ENCODE results near the gene CPB1.

The CPB1 gene

DNA sequence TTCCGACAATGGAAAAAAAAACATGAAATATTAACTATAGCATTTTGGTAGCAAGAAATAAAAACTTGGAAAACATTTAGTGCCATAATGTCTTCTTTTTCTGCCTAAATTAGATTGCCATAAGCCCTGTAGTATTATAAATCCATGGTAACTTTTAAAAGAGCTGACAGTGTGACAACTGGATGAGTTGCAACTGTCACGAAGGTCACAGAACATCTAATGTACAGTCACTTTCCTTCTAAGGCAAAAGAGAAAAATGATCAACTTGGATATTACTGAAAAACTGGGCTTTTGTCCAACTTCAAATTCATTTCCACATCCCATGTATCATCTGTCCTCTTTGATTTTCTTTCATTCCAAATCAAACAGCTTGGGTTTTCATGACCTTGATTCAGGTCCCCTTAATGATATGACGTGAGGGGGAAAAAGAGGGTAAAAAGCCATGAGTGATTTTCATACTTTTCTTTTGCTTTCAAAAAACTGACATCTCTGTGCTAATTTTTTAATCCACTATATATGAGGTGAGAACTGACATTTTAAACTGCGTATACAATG, 602 bp downstream of the CPB1 start:
- H3K27ac ChIP-seq, result no peak overlapping the region
- no peak overlapping the region for H3K4me3 ChIP-seq

DNA sequence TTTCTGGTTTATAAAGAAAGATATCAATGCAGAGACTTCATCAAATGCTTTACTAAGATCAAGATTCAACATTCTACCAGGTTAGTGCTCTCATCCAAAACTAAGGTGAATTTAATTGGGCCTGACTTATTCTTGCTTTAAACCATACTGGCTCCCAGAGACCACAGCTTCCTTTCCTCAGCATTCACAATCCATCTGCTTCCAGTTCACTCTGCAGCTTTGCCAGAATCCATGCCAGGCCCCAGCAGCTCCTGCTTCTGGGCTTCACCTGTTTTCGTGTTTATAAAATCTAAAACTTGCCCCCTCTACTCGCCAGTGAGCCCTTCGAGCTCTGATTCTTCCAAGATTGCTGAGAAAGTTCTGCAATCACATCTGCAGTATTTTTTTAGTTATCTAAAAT, 2.3 kb downstream of the CPB1 start:
- no peak overlapping the region for H3K4me3 ChIP-seq
- no peak overlapping the region for H3K27ac ChIP-seq

DNA sequence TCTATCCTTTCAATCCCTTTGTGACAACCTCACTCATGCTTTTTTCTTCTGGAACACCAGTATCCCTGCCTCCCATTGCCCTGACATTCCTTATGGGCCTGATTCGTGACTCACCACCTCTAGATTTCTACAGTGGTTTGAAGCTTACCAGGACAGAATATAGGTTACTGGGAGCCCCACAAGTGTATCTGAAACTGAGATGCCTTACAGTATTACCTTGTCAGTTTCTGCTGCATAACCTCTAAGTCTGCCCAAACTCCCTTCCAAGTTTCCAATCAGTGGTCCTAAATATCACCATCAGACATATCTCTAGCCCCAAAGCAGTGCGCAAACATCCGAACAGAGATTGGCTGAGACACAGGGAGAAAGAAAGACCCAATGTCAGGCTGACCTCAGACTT, 5.6 kb downstream of the CPB1 start:
- H3K27ac ChIP-seq, result no peak overlapping the region
- no peak overlapping the region for H3K4me3 ChIP-seq

DNA sequence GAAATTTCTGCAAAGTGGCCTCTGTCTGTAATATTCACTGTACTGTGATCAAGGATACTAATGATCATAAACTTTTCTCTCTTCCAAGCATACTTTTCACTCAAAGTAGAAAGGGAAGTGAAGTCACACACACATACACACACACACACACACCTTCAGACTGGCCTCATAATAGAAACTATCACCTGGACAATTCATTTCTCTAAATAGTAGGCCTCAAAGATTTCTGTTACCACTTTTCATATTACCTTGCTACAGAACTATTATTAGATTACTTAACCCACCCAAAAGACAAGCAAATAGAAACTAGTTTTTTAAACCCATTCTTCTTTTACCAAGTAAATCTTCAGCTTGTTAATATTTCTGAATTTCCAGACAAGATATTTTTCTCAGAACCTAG, 12.2 kb downstream of the CPB1 start:
- H3K27ac ChIP-seq, result no peak overlapping the region
- no peak overlapping the region for H3K4me3 ChIP-seq

DNA sequence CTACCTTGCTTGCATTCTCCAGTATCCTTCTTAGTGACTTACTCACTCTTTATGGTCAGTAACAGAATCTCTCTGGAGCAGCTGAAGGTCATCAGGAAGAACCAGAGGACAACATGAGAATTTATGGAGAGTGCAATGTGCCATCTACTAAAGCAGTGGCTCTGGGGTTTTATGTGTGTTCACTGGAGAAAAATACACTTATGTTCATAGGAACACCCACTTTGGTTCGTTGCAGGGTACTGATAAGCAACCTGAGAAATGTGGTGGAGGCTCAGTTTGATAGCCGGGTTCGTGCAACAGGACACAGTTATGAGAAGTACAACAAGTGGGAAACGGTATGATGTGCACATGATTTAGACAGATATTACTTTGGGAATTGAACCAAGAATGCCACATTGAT, 12.8 kb downstream of the CPB1 start:
- Histone ChIP-seq H3K4me3 (no peak overlapping the region), H3K27ac (no peak overlapping the region)

DNA sequence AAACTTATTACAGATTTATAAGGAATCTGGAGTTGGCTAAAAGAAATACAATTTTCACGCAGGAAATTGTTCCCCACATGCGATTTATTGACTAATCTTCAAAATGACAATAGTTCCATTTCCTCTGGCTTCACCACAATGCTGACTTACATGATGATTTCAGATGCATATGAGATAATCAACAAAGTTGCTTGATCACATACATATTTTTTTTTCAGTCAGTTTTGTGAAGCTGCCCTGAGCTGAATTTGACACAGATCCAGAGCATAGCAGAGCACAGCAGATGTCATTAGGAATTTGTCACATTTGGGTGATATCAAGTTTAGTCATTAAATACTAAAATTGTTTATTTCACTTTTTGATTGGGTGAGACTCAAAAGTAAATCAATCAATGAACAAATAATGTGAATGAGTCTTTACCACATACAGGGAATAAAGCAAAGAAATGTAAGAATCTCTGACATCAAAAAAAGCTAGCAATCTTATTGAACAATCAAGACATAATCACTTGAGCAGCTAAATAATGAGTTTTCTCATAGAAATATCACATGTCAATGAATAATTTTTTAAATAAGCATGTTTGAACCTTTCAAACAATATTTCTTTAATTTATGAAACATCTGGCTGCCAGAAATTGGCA, 18.3 kb downstream of the CPB1 start:
- Histone ChIP-seq H3K27ac (no peak overlapping the region), H3K4me3 (no peak overlapping the region)

DNA sequence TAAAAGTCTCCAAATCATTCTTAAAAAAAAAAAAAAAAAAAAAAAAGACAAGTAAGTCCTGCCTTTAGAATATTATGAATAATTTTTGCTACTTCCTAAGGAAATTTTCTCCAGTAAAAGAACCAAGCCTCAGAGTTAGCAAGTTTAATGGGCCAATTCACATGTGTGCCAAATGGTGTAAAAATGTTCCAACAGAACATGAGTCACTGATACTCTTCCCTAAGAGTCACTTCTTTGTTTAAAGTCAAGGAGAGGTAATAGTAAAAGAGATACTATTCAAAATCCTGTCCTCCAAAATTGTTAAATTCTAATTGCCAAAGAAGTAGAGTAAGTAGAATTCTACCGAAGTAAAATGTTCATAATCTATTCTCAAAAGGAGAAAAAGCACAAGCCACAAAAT, 19.7 kb downstream of the CPB1 start:
- Histone ChIP-seq H3K4me3 (no peak overlapping the region), H3K27ac (no peak overlapping the region)

DNA sequence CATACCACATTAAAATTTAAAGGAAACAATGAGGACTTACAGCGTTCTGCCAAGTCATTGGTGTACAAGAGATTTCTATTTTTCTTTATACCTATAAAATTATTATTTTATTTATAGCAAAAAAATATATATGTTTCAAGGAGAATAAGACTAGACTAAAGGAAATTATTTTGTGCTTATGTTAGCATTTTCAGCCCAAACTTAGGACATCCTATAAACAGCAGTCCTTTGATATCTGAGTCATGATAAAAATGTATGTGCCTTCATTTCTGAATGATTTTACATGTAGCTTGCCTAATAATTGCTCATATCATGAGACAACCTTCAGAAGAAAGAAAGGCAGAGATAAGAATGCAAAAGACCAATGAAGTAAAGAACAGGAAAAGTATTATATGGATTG, 20.8 kb downstream of the CPB1 start:
- Histone ChIP-seq H3K4me3 (no peak overlapping the region), H3K27ac (no peak overlapping the region)

DNA sequence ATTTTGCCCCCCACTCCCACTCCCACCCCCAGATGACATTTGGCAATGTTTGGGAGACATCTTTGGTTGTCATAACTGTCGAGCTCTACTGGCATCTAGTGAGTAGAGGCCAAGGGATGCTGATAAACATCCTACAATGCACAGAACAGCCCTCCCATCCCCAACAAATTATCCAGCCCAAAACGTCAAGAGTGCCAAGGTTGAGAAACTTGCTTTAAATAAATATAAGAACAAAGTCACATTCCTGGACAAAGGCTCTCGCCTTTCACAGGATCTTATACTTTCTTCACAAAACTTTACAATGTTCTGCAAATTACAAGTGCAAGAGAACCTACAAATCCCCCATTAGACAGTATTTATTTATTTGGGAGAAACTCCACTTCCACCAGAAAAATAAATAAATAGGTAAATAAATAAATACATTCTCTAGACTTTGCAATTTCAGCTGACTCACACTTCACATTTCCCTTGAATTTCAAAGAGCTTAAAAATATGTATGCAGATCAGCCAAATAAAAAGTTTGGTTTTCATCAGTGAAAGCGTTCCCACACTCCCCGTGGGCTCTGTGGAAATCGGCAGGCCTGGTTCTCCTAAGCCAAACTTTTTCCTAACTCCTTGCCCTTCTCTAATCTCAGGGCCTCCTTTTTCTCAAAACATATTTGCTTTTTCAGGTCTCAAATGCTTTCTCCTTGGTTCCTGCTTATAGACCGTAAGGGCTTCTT, 24.8 kb downstream of the CPB1 start:
- H3K27ac ChIP-seq, result peak overlapping the region in 1 of 21 experiments; percentile 2
- no peak overlapping the region for H3K4me3 ChIP-seq

DNA sequence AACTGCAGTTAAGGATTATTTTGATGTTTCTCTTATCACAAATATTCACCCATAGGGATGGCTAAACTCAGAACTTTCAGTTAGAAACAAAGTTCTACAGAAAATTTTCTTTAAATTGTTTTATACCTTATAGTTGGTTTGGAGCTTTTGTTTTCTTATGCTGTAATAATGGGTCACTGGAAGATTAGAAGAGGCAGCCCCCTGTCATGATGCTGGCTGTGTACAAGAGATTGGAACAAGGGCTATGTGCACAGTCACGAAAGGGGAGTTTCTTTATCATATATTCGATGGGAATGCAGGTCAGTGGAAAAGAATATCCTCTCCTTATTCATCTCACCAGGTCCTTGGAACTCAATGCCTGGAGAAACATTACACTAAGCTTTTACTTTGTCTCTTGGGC, 25.5 kb downstream of the CPB1 start:
- Histone ChIP-seq H3K4me3 (no peak overlapping the region), H3K27ac (no peak overlapping the region)

DNA sequence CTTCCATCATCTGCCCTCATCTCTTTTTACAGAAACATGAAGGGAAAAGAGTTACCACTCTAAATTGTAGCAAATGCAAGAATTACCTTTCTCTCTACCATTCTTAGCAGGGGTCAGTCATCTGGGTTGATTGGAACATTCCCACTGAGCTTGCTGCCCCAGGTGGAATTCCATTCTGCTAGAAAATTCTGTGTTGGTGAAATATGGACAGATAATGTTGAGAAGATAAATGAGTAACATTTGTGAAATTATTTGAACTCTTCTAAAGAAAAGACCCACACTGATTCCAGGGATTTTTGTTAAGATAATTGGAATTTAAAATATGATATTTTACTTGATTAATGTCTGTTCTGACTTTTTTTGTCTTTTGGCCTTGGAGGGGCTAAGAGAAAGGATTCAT, 26.4 kb downstream of the CPB1 start:
- no peak overlapping the region for H3K27ac ChIP-seq

DNA sequence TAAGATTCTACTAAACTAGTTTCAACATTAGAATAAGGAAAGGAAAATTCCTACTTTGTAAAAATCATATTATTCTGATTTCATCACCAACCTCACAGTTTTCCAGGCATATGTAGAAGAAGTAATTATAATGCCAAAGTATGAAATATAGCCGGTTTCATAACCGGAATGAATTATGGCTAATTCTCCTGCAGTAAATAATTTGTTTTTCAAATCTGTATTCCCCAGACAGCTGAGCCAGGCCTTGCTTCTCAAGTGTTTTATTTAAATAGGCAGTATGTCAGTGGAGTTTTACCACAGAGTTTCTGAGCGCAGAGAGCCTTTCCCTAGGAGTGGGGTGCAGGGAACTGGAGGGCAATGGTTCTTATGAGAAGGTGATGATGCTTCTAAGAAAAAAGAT, 28.8 kb downstream of the CPB1 start:
- no peak overlapping the region for H3K27ac ChIP-seq
- no peak overlapping the region for H3K4me3 ChIP-seq

More for the DNA sequence above, 26.4 kb downstream of the CPB1 start:
- H3K4me3 ChIP-seq, result no peak overlapping the region

DNA sequence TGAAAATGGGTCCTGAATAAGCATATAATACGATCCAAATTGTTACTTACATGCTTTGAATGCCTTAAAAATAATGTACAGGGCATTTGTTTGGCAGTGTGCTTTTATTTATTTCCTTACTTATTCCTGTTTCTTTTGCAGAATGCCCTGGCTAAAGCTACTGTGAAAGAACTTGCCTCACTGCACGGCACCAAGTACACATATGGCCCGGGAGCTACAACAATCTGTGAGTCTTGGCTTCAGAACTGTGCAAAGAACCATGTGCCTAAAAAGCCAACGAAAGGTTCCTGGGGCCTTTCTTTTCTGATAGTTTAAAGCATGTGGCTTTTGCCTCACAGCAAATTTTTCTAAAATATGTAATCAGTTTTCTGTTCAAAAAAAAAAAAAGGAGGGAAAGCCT, 29.7 kb downstream of the CPB1 start:
- H3K27ac ChIP-seq, result no peak overlapping the region
- no peak overlapping the region for H3K4me3 ChIP-seq

DNA sequence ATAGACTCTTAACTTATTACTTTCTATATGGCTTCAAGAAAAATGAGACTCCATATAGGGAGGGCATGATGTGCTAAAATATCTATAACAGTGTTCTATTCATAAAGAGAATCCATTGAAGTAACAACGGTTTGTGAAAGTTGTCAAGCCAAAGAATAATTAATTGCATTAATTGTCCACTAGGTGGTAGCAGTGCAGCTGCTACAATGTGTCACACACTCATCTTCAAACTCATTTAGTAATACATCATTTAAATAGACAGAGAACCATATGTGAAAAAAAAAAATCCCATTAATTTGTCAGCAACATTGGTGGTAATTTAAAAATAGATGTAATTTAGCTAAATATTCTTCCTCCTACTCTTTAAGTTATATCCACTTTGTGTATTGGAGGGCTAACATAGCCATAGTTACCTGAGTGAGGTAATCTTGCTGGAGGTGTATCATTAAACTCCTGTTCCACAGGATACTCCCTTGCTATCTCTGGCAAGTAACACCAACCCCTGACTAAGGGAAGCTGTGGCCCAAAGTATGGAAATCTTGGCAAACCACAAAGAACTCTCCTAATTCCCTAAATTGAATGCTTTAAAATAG, 33.8 kb downstream of the CPB1 start:
- Histone ChIP-seq H3K4me3 (no peak overlapping the region), H3K27ac (no peak overlapping the region)

DNA sequence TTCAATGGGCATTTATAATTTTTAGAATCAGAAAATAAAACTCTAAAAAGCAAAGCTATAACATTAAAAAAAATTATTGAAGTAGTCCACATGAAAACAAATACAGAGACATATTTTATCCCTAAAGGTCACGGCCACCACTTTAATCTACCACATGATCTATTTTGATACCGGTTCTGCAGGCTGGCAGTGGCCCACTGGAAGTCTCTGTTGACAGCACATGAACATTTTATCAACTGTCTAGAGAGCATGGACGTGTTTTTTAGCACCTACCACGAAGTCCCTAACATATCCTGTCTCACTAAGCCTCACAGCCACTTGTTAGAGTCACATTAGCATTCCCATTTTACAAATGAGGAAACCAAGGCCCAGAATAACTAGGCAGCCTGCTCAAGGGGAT, 35.7 kb downstream of the CPB1 start:
- H3K4me3 ChIP-seq, result no peak overlapping the region
- H3K27ac ChIP-seq, result no peak overlapping the region

DNA sequence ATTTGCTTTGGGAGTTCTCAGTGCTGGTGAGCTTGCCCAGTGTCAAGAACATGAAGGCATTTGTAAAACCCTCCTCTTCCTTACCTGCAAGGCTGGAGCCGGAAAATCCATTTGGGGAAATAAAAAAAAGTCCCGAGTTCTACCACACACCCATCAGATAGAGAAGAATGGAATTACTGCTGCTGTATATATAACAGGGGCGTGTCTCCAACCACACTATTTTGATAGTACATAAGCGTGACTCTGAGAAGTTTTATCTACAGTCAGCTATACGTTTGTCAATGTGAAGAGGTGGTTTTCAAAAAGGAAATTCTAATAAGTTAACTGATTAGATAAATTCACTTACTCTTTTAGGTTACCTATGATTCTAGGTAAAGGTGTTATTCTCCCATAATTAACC, 36.2 kb downstream of the CPB1 start:
- Histone ChIP-seq H3K27ac (no peak overlapping the region), H3K4me3 (no peak overlapping the region)

DNA sequence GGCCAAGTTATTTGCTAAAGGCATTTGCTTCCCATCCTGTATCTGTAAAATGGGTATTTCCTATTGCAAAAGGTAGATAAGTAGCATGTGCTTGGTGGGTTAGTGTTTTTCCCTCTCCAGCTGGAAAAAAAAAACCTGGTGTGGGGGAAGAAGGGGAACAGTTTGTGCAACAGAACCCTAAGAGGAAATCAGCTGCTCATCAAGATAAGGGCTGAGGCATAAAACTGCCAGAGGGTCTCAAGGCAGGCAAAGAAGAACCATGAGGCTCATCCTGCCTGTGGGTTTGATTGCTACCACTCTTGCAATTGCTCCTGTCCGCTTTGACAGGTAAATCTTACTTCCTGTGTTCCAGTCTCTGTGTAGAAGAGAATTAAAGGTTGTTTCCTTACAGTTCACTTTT, 37.4 kb downstream of the CPB1 start, which contains the start of gene CPA3:
Gene CPA3, plus strand, starts transcription at position 248 of the 400 bp plus-strand sequence. Its CDS starts 12 bp downstream, at position 260.
- no peak within 1 kb of the TSS for H3K27ac ChIP-seq
- H3K4me3 ChIP-seq, result no peak within 1 kb of the TSS

DNA sequence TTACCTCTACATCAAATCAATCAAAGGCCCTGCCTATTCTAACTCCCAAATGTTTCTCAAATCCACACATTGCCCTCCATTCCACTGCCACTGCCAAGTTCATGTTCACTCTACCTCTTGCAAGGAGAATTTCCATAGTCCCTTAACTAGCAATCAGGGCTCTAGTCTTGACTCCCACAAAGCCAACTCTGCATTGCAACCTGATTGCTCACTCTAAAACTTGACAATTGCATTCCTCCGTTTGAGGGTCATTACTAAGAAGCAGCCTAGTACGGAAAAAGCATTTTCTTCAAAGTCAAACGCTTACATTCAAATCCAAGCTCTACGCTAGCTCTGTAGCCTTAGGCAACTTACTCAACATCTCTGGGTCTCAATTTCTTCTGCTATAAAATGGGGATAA, 38.6 kb downstream of the CPB1 start:
- H3K4me3 ChIP-seq, result no peak overlapping the region

DNA sequence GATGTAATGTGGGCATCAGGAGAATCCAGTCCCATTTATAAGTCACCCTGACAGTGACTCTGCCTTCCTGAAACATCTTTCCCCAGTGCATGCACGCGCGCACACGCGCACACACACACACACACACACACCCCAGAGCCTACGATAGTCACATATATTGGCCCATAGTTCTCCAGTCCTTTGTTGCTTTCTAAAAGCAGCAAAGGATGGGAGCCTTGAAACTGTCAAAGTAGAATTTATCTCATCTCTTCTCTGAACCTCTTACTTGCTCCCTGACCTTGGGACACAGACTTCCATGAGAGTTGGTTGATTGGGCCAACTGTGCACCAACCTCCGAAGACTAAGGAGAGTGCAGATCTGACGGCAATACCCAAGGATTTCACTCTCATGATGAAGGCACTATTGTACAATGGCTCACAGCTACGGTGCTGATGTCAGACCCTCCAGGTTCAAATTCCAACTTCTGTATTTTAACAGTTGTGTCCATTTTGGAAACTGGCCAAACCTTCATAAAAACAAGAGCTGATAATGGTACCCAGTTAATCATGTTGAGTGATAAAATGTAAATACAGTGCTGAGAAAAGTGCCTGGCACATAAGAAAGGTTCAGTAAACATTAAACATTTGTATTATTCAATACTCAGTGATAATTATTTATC, 45.8 kb downstream of the CPB1 start:
- no peak overlapping the region for H3K4me3 ChIP-seq
- H3K27ac ChIP-seq, result no peak overlapping the region

More for the DNA sequence above, 38.6 kb downstream of the CPB1 start:
- H3K27ac ChIP-seq, result no peak overlapping the region

DNA sequence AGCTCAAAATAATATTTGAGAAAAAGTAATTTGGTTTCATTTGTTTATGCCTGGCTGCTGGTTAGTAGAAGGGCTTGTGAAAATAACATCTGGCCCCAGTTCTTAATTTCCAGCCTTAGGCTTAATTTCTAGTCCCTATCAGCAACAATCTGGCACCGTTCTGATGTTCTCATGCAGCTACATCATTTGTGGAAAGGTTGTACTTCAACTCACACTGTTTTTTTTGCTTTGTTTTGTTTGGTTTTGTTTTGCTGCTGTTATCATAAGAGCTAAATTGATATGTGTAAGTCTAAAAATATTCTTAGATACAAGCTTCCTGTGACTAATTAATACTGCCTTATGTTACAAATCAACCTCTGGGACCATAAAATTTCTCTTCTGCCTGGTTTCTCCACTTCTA, 46.4 kb downstream of the CPB1 start:
- Histone ChIP-seq H3K27ac (no peak overlapping the region), H3K4me3 (no peak overlapping the region)

DNA sequence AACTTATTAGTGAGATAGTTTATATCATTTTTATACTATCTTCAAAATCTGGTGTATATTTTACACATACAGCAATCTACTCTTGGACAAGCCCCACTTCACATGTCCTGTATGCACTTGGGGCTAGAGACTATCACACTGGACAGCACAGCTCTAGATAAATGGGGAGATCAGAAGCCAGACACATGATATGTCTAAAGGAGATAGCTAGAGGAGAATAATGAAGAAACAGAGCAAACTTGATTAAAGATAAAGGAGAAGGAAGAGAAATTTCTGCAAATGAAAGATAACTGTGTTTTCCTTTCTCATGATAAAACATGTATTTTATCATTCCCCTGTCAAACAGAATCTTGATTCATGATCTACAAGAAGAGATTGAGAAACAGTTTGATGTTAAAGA, 50.5 kb downstream of the CPB1 start:
- no peak overlapping the region for H3K27ac ChIP-seq
- no peak overlapping the region for H3K4me3 ChIP-seq
